ENCODE data around the gene SLC8A1.

Gene SLC8A1

GRCh38 chr2:40457366-40457765 is 5.5 kb upstream of the SLC8A1 start:
- peak overlapping the region; percentile 8 for H3K27ac ChIP-seq (ENCODE audit: low read depth, low read length)
- peaks cover 25% of the 10 kb centered on the region for H3K4me1 ChIP-seq (ENCODE audit: insufficient read depth, low read length)
- no peaks in the 10 kb centered on the region for H3K9me3 ChIP-seq (ENCODE audit: low read length)
- no peaks in the 10 kb centered on the region for H3K36me3 ChIP-seq (ENCODE audit: insufficient read depth, low read length)
- H3K9ac ChIP-seq (ENCODE audit: low read length) = peak overlapping the region; percentile 34
- no peaks in the 10 kb centered on the region for H3K27me3 ChIP-seq (ENCODE audit: control insufficient read depth in 1 of 2, insufficient read depth in 2 of 2, low read length in 2 of 2)
- no peak overlapping the region for H3K4me3 ChIP-seq (ENCODE audit: low read depth in 1 of 2, low read length in 2 of 2)

DNA sequence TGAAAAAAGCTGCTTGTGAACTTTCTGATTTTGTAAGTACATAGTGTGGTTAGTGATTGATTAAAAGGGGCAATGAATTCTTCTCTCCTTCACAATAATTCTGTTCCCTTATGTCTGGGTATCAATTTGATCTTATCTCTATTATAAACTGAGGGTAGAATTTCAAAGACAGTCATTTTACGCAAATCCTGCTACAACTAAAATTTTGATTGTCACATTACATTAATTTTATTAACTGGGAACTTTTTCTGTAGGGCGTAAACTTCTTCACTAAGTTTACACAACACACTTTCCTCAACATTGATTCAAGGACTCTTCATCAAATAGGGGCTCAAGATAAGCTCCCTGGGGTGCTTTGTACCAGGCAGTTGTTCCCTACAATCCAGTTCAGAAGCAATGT is 5.0 kb upstream of the SLC8A1 start:
- Histone ChIP-seq H3K4me1 (ENCODE audit: insufficient read depth, low read length) (peaks cover 25% of the 10 kb centered on the region), H3K27ac (ENCODE audit: low read depth, low read length) (no peak overlapping the region), H3K36me3 (ENCODE audit: insufficient read depth, low read length) (no peaks in the 10 kb centered on the region), H3K4me3 (ENCODE audit: low read depth in 1 of 2, low read length in 2 of 2) (no peak overlapping the region), H3K27me3 (ENCODE audit: control insufficient read depth in 1 of 2, insufficient read depth in 2 of 2, low read length in 2 of 2) (no peaks in the 10 kb centered on the region), H3K9me3 (ENCODE audit: low read length) (no peaks in the 10 kb centered on the region), H3K9ac (ENCODE audit: low read length) (no peak overlapping the region)

DNA sequence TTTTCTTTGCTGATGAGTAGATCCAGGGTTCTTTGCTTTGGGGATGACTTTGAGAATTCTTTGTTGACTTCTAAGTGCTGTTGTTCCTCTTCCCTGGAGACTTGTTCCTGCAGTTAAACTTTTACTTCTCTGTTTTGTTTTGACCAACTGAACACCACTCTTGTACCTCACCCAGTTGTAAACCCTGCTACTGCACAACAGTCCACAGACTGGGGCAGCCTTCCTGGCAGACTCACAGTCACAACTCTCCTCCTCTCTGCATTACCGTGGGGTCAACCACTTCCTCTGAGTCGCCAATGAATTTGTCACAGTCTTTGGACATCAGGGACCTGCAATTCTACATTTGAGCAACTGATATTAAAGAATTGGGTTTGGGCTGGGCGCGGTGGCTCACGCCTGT is 3.8 kb upstream of the SLC8A1 start:
- H3K9me3 ChIP-seq (ENCODE audit: low read length) = no peaks in the 10 kb centered on the region
- no peak overlapping the region for H3K9ac ChIP-seq (ENCODE audit: low read length)
- no peaks in the 10 kb centered on the region for H3K27me3 ChIP-seq (ENCODE audit: control insufficient read depth in 1 of 2, insufficient read depth in 2 of 2, low read length in 2 of 2)
- peak overlapping the region; percentile 9 for H3K27ac ChIP-seq (ENCODE audit: low read depth, low read length)
- H3K4me1 ChIP-seq (ENCODE audit: insufficient read depth, low read length) = peaks cover 20% of the 10 kb centered on the region
- H3K36me3 ChIP-seq (ENCODE audit: insufficient read depth, low read length) = no peaks in the 10 kb centered on the region
- no peak overlapping the region for H3K4me3 ChIP-seq (ENCODE audit: low read depth in 1 of 2, low read length in 2 of 2)

DNA sequence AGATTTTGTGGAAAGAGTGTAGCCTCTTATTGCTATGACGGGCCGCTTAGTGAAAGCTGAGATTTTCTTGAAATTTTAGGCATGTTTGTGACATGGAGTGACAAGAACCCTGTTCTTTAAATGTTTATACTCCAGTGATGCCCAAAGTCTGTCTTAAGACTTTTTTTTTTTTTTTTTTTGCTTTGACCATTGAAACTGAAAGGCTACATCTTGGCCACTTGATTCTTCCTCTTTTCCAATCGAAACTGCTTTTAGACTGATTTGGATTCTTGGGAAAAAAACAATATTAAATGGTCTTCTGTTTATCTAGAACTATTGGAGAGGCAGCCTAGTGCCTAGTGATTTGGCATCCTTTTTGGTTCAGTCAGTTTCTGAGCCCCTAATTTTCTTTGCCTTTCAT is 2.4 kb upstream of the SLC8A1 start:
- H3K36me3 ChIP-seq (ENCODE audit: insufficient read depth, low read length) = no peaks in the 10 kb centered on the region
- H3K4me3 ChIP-seq (ENCODE audit: low read depth in 1 of 2, low read length in 2 of 2) = no peak overlapping the region
- H3K4me1 ChIP-seq (ENCODE audit: insufficient read depth, low read length) = peaks cover 27% of the 10 kb centered on the region
- H3K9ac ChIP-seq (ENCODE audit: low read length) = no peak overlapping the region
- H3K27me3 ChIP-seq (ENCODE audit: control insufficient read depth in 1 of 2, insufficient read depth in 2 of 2, low read length in 2 of 2) = no peaks in the 10 kb centered on the region
- H3K27ac ChIP-seq (ENCODE audit: low read depth, low read length) = no peak overlapping the region
- no peaks in the 10 kb centered on the region for H3K9me3 ChIP-seq (ENCODE audit: low read length)

- Histone ChIP-seq H3K9me3 (ENCODE audit: low read length) (no peaks in the 10 kb centered on the region), H3K27ac (ENCODE audit: low read depth, low read length) (peak overlapping the region; percentile 84), H3K36me3 (ENCODE audit: insufficient read depth, low read length) (no peaks in the 10 kb centered on the region), H3K4me1 (ENCODE audit: insufficient read depth, low read length) (peaks cover 42% of the 10 kb centered on the region), H3K4me3 (ENCODE audit: low read depth in 1 of 2, low read length in 2 of 2) (peak overlapping the region in 1 of 2 donors; percentile 62), H3K27me3 (ENCODE audit: control insufficient read depth in 1 of 2, insufficient read depth in 2 of 2, low read length in 2 of 2) (no peaks in the 10 kb centered on the region), H3K9ac (ENCODE audit: low read length) (peak overlapping the region; percentile 57)
Observed at GRCh38 chr2:40452786-40453185, 896 bp upstream of the SLC8A1 start.

GRCh38 chr2:40450796-40451430 is 977 bp downstream of the SLC8A1 start:
- peak overlapping the region; percentile 41 for H3K9ac ChIP-seq (ENCODE audit: low read length)
- H3K36me3 ChIP-seq (ENCODE audit: insufficient read depth, low read length) = no peaks in the 10 kb centered on the region
- H3K9me3 ChIP-seq (ENCODE audit: low read length) = no peaks in the 10 kb centered on the region
- H3K27ac ChIP-seq (ENCODE audit: low read depth, low read length) = peak overlapping the region; percentile 98
- H3K27me3 ChIP-seq (ENCODE audit: control insufficient read depth in 1 of 2, insufficient read depth in 2 of 2, low read length in 2 of 2) = no peaks in the 10 kb centered on the region
- peak overlapping the region; percentile 66 to 88 for H3K4me3 ChIP-seq (ENCODE audit: low read depth in 1 of 2, low read length in 2 of 2)
- peaks cover 42% of the 10 kb centered on the region for H3K4me1 ChIP-seq (ENCODE audit: insufficient read depth, low read length)

- peak overlapping the region; percentile 41 for H3K9ac ChIP-seq (ENCODE audit: low read length)
- peaks cover 38% of the 10 kb centered on the region for H3K4me1 ChIP-seq (ENCODE audit: insufficient read depth, low read length)
- no peaks in the 10 kb centered on the region for H3K27me3 ChIP-seq (ENCODE audit: control insufficient read depth in 1 of 2, insufficient read depth in 2 of 2, low read length in 2 of 2)
- H3K36me3 ChIP-seq (ENCODE audit: insufficient read depth, low read length) = no peaks in the 10 kb centered on the region
- H3K4me3 ChIP-seq (ENCODE audit: low read depth in 1 of 2, low read length in 2 of 2) = peak overlapping the region; percentile 22 to 88
- H3K9me3 ChIP-seq (ENCODE audit: low read length) = no peaks in the 10 kb centered on the region
- H3K27ac ChIP-seq (ENCODE audit: low read depth, low read length) = peak overlapping the region; percentile 98
Observed at GRCh38 chr2:40450066-40450795, 1.7 kb downstream of the SLC8A1 start.

GRCh38 chr2:40448476-40449079 is 3.3 kb downstream of the SLC8A1 start:
- Histone ChIP-seq H3K9me3 (ENCODE audit: low read length) (no peaks in the 10 kb centered on the region), H3K27ac (ENCODE audit: low read depth, low read length) (peak overlapping the region; percentile 26), H3K36me3 (ENCODE audit: insufficient read depth, low read length) (no peaks in the 10 kb centered on the region), H3K4me1 (ENCODE audit: insufficient read depth, low read length) (peaks cover 35% of the 10 kb centered on the region), H3K9ac (ENCODE audit: low read length) (no peak overlapping the region), H3K4me3 (ENCODE audit: low read depth in 1 of 2, low read length in 2 of 2) (peak overlapping the region in 1 of 2 donors; percentile 19), H3K27me3 (ENCODE audit: control insufficient read depth in 1 of 2, insufficient read depth in 2 of 2, low read length in 2 of 2) (no peaks in the 10 kb centered on the region)

- H3K4me3 ChIP-seq (ENCODE audit: low read depth in 1 of 2, low read length in 2 of 2) = no peak overlapping the region
- H3K27me3 ChIP-seq (ENCODE audit: control insufficient read depth in 1 of 2, insufficient read depth in 2 of 2, low read length in 2 of 2) = no peaks in the 10 kb centered on the region
- H3K36me3 ChIP-seq (ENCODE audit: insufficient read depth, low read length) = no peaks in the 10 kb centered on the region
- H3K9me3 ChIP-seq (ENCODE audit: low read length) = no peaks in the 10 kb centered on the region
- peaks cover 23% of the 10 kb centered on the region for H3K4me1 ChIP-seq (ENCODE audit: insufficient read depth, low read length)
- no peak overlapping the region for H3K9ac ChIP-seq (ENCODE audit: low read length)
- H3K27ac ChIP-seq (ENCODE audit: low read depth, low read length) = no peak overlapping the region
Observed at GRCh38 chr2:40445467-40445866, 6.4 kb downstream of the SLC8A1 start.

- H3K9me3 ChIP-seq (ENCODE audit: low read length) = no peaks in the 10 kb centered on the region
- H3K4me1 ChIP-seq (ENCODE audit: insufficient read depth, low read length) = peaks cover 29% of the 10 kb centered on the region
Observed at GRCh38 chr2:40440835-40441234, 11.1 kb downstream of the SLC8A1 start.

DNA sequence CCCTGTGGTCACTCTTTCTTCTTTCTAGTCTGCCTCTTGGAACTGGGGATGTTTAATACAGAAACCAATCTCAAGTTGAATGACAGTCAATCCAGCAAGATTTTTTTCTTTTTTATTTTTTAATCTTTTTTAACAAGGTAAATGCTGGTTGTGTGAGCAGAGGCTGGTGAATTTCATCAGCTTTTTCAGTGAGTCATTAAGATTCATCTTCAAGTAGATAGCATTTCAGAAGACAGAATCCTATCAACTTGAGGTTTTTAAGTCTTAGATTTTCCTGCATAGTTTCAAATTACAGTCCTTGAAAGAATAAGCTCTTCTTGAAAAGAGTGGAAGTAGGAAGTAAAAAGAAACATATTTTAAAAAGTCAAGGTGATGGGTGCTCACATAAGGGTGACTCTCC is 12.4 kb downstream of the SLC8A1 start:
- peaks cover 42% of the 10 kb centered on the region for H3K4me1 ChIP-seq (ENCODE audit: insufficient read depth, low read length)
- H3K9ac ChIP-seq (ENCODE audit: low read length) = no peak overlapping the region

More at GRCh38 chr2:40440835-40441234, 11.1 kb downstream of the SLC8A1 start:
- Histone ChIP-seq H3K4me3 (ENCODE audit: low read depth in 1 of 2, low read length in 2 of 2) (no peak overlapping the region), H3K9ac (ENCODE audit: low read length) (no peak overlapping the region), H3K27ac (ENCODE audit: low read depth, low read length) (no peak overlapping the region), H3K27me3 (ENCODE audit: control insufficient read depth in 1 of 2, insufficient read depth in 2 of 2, low read length in 2 of 2) (no peaks in the 10 kb centered on the region), H3K36me3 (ENCODE audit: insufficient read depth, low read length) (no peaks in the 10 kb centered on the region)

More for the DNA sequence above, 12.4 kb downstream of the SLC8A1 start:
- Histone ChIP-seq H3K4me3 (ENCODE audit: low read depth in 1 of 2, low read length in 2 of 2) (no peak overlapping the region), H3K27me3 (ENCODE audit: control insufficient read depth in 1 of 2, insufficient read depth in 2 of 2, low read length in 2 of 2) (no peaks in the 10 kb centered on the region), H3K27ac (ENCODE audit: low read depth, low read length) (no peak overlapping the region), H3K9me3 (ENCODE audit: low read length) (no peaks in the 10 kb centered on the region), H3K36me3 (ENCODE audit: insufficient read depth, low read length) (no peaks in the 10 kb centered on the region)

Measured in muscle layer of colon (tissue), 2 donors.